HepG2 (cell line): Measurements from ENCODE around the gene POLDIP3. TPM values are rescaled to one million over a fixed set of nuclear protein-coding genes. Genes with fewer than 3 reads are reported as not detected.

Experiments
- ATAC-seq: fragments of 200-7000 bp; cut with Tn5 transposase; 3 replicates; pipeline ENCODE4 v1.9.1; 2020; ENCODE audit warnings: mild to moderate bottlenecking, moderate library complexity
- BruUV-seq: library from RNA; stranded (reverse); fragments of 400-500 nt; replicated peaks from 2 replicates; lab custom pipeline; 2021; lab: Mats Ljungman, UMichigan
- CTCF ChIA-PET: fragments of 300-600 bp; formaldehyde crosslinking; extraction: SDS; loops from one replicate; lab custom pipeline; 2021; ENCODE audit warnings: low total read pairs, inconsistent platforms, low intra/inter-chr PET ratio; lab: Yijun Ruan, JAX
- POLR2A ChIA-PET: fragments of 350-600 bp; sonication (Branson Sonifier 250); formaldehyde crosslinking; loops from one replicate; lab custom pipeline; 2020; ENCODE audit warnings: antibody characterized with exemption, inconsistent platforms; lab: Yijun Ruan, JAX
- DNase-seq: peaks from one replicate; pipeline ENCODE4 v3.0.0-alpha.2; 2015; ENCODE audit warnings: low spot score
- FAIRE-seq: peaks from 3 replicates; lab custom pipeline; 2011; peaks lifted over from hg19 to GRCh38; lab: Jason Lieb, UNC
- H2AFZ ChIP-seq: one replicate; pipeline ENCODE4 v1.6.1; 2011; ENCODE audit warnings: low read length, inconsistent platforms
- H3K27ac ChIP-seq: fragments of 300-600 bp; 3 replicates; pipeline ENCODE4 v1.8.0; 2011; ENCODE audit warnings: mixed run types, mild to moderate bottlenecking, mixed read lengths, low read length, inconsistent platforms; ENCODE audit not compliant: insufficient read depth; ENCODE audit errors: extremely low read length
- H3K27me3 ChIP-seq, 2 experiments: fragments of 200-600 bp in 1 of 2; 2 replicates in 1 of 2; 3 replicates in 1 of 2; pipeline versions ENCODE4 v1.6.0 to v1.8.0; 2011; ENCODE audit warnings: low read length in 2 of 2, mild to moderate bottlenecking in 2 of 2, moderate library complexity in 2 of 2, inconsistent platforms in 1 of 2; ENCODE audit not compliant: insufficient read depth in 2 of 2, control insufficient read depth in 1 of 2
- H3K36me3 ChIP-seq, 2 experiments: fragments of 200-600 bp in 1 of 2; replicated peaks in 1 of 2; 2 replicates in 1 of 2; 3 replicates in 1 of 2; pipeline versions ENCODE4 v1.5.1 to v1.8.0; 2011; ENCODE audit warnings: low read length in 2 of 2, inconsistent platforms in 1 of 2; ENCODE audit not compliant: insufficient read depth in 2 of 2, control insufficient read depth in 1 of 2
- H3K4me1 ChIP-seq: 2 replicates; pipeline ENCODE4 v1.5.1; 2012; ENCODE audit warnings: low read length, inconsistent platforms; ENCODE audit not compliant: insufficient read depth
- H3K4me2 ChIP-seq: 2 replicates; pipeline ENCODE4 v1.6.0; 2011; ENCODE audit warnings: low read depth, low read length, inconsistent platforms
- H3K4me3 ChIP-seq, 3 experiments: fragments of 200-600 bp in 1 of 3; sonication (generic), shearing (Covaris generic) in 1 of 3; replicated peaks in 1 of 3; 2 replicates each; pipeline ENCODE4 v1.5.1; 2011 to 2016; ENCODE audit warnings: low read length in 3 of 3, inconsistent platforms in 2 of 3, low read depth in 2 of 3, mild to moderate bottlenecking in 2 of 3, control low read depth in 1 of 3, mixed read lengths in 1 of 3; ENCODE audit not compliant: insufficient read depth in 1 of 3
- H3K79me2 ChIP-seq: one replicate; pipeline ENCODE4 v1.6.1; 2011; ENCODE audit warnings: low read length, inconsistent platforms; ENCODE audit not compliant: insufficient read depth
- H3K9ac ChIP-seq: 2 replicates; pipeline ENCODE4 v1.6.0; 2011; ENCODE audit warnings: mild to moderate bottlenecking, low read depth, low read length, inconsistent platforms; ENCODE audit not compliant: insufficient read depth
- H3K9me3 ChIP-seq: 2 replicates; pipeline ENCODE4 v1.5.1; 2012; ENCODE audit warnings: mild to moderate bottlenecking, low read length
- H4K20me1 ChIP-seq: 2 replicates; pipeline ENCODE4 v1.6.0; 2011; ENCODE audit warnings: inconsistent platforms, mild to moderate bottlenecking, low read length, moderate library complexity; ENCODE audit not compliant: insufficient read depth
- AHDC1 ChIP-seq: sonication (generic); formaldehyde crosslinking; IDR thresholded peaks from 2 replicates; pipeline ENCODE4 v1.5.1; 2020; ENCODE audit warnings: mild to moderate bottlenecking, missing genetic modification reagents, borderline replicate concordance
- CBFB ChIP-seq: sonication (generic); formaldehyde crosslinking; IDR thresholded peaks from 2 replicates; pipeline ENCODE4 v1.4.0; 2020; ENCODE audit warnings: missing genetic modification reagents
- KDM5B ChIP-seq: sonication (generic); formaldehyde crosslinking; IDR thresholded peaks from 2 replicates; pipeline ENCODE4 v1.4.0; 2020; ENCODE audit warnings: missing genetic modification reagents, mild to moderate bottlenecking, borderline replicate concordance
- MXD3 ChIP-seq: IDR thresholded peaks from 2 replicates; pipeline ENCODE4 v1.6.1; 2016; ENCODE audit warnings: mild to moderate bottlenecking, missing biosample characterization, missing genetic modification reagents
- NR2C2 ChIP-seq: sonication (generic); formaldehyde crosslinking; IDR thresholded peaks from 2 replicates; pipeline ENCODE4 v1.4.0; 2020; ENCODE audit warnings: missing genetic modification reagents, mild to moderate bottlenecking, moderate library complexity, borderline replicate concordance
- YEATS2 ChIP-seq: sonication (generic); formaldehyde crosslinking; IDR thresholded peaks from 2 replicates; pipeline ENCODE4 v1.4.0; 2020; ENCODE audit warnings: missing genetic modification reagents, borderline replicate concordance
- ZNF10 ChIP-seq: sonication (generic); formaldehyde crosslinking; IDR thresholded peaks from 2 replicates; pipeline ENCODE4 v1.4.0; 2020; ENCODE audit warnings: mild to moderate bottlenecking, low read depth, missing genetic modification reagents, borderline replicate concordance
- WGBS: methylation state at CpG from one replicate; pipeline ENCODE4 v1.1.6; 2017; ENCODE audit warnings: low lambda C conversion rate; 5-methylcytosine and 5-hydroxymethylcytosine counted together
- in situ Hi-C: cut with HindIII; loops from 2 replicates; pipeline ENCODE4 v1.10.0; 2017; ENCODE audit warnings: low pct_unique_long_range_greater_than_20kb; ENCODE audit not compliant: extremely low pct_ligation_motif_present
- intact Hi-C: fragments of 100-400 bp; cut with micrococcal nuclease; formaldehyde crosslinking; loops from one replicate; pipeline ENCODE4 v1.10.0; 2022; ENCODE audit not compliant: unreplicated experiment
- polyA plus RNA-seq, 8 experiments: library from polyadenylated mRNA; depleted of rRNA in 3 of 8; stranded (reverse) in 7 of 8; unstranded in 1 of 8; fragments of >200 nt; fragmentation: Illumina TruSeq in 4 of 8; extraction: Trizol in 4 of 8; gene quantifications; 2 replicates each; pipeline versions ENCODE4 v1.2.1 to v1.2.3, GENCODE V29; 2011 to 2016; ENCODE audit warnings: low read depth in 4 of 8, missing spikeins in 1 of 8, mixed read lengths in 1 of 8; ENCODE audit not compliant: insufficient read depth in 1 of 8
- total RNA-seq, 5 experiments: library from RNA; depleted of rRNA; stranded (reverse); fragments of >200 nt; fragmentation: Illumina TruSeq; extraction: Trizol; gene quantifications; 2 replicates each; pipeline ENCODE4 v1.2.3, GENCODE V29; 2016; ENCODE audit warnings: low read depth in 1 of 5

POLDIP3 gene
- total and polyA plus RNA-seq, 2 of the 13 experiments (the other 11 are each of a cell fraction or from before 2014, with no cell fraction given), result 45.8 to 47.4 TPM

GRCh38 chr22:42596336-42596735 is 18.3 kb downstream of the POLDIP3 start (continued):
- TF ChIP-seq AHDC1 (CRISPR knock-in tag), result no peak
- TF ChIP-seq, all 625 proteins: peak for 0

- TF ChIP-seq NR2C2 (CRISPR knock-in tag) (no peak), CBFB (no peak), ZNF10 (CRISPR knock-in tag) (no peak), YEATS2 (CRISPR knock-in tag) (no peak), MXD3 (CRISPR knock-in tag) (no peak), KDM5B (CRISPR knock-in tag) (no peak)
- Histone ChIP-seq H3K4me2 (no peak overlapping the region), H3K27me3 (no peaks in the 10 kb centered on the region), H3K4me1 (no peaks in the 10 kb centered on the region), H3K36me3 (peaks cover 53 to 88% of the 10 kb centered on the region in 2 experiments), H3K27ac (no peak overlapping the region), H3K4me3 (no peak overlapping the region), H2AFZ (no peak overlapping the region), H3K79me2 (peaks cover 5% of the 10 kb centered on the region), H4K20me1 (no peaks in the 10 kb centered on the region), H3K9me3 (no peaks in the 10 kb centered on the region), H3K9ac (no peak overlapping the region)
- CTCF ChIA-PET, result no interaction called here
- intact Hi-C loops, result no loop called here
- FAIRE-seq (no peak), DNase-seq (no peak), ATAC-seq (no peak)
- POLR2A ChIA-PET, result no interaction called here
- in situ Hi-C loops, result no loop called here
- BruUV-seq, result no TSS peak
- WGBS, result 93% methylated on average over 3 of the region's 3 CpGs
Observed at GRCh38 chr22:42595434-42595833, 19.2 kb downstream of the POLDIP3 start.
